GM12865 (cell line): ENCODE results near the gene UBE2U.

ENCODE experiments used
- DNase-seq: peaks from one replicate; pipeline ENCODE4 v3.0.0; 2010; ENCODE audit warnings: low read depth
- H3K4me3 ChIP-seq: 2 replicates; pipeline ENCODE4 v1.5.1; 2011; ENCODE audit warnings: mild to moderate bottlenecking, low read depth, low read length, control low read depth
- TF ChIP-seq, protein P1 (sequence below): IDR thresholded peaks from 2 replicates; pipeline ENCODE4 v1.5.1; 2011; ENCODE audit warnings: low read length, control low read depth, low read depth, inconsistent platforms; ENCODE audit not compliant: insufficient read depth; ENCODE audit errors: missing control alignments

UBE2U gene

DNA sequence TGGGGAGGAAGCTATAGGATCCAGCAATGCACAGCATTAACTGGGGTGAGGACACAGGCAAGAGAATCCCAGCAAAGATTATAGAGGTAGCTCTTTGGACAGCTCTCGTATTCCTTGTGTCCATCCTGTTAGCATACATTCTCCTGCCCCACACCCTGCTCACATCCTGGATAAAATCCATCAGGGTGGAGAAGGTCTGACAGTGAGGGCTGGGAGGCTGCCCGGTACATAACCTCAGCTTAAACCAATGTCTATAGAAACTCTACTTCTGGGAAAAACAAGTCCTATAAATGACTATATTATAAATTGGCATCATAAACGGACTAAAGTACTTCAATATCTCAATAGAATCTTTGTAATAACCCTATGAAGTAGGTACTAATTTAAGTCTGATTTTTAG lies 36.8 kb upstream of the UBE2U start:
- TF ChIP-seq, protein P1, sequence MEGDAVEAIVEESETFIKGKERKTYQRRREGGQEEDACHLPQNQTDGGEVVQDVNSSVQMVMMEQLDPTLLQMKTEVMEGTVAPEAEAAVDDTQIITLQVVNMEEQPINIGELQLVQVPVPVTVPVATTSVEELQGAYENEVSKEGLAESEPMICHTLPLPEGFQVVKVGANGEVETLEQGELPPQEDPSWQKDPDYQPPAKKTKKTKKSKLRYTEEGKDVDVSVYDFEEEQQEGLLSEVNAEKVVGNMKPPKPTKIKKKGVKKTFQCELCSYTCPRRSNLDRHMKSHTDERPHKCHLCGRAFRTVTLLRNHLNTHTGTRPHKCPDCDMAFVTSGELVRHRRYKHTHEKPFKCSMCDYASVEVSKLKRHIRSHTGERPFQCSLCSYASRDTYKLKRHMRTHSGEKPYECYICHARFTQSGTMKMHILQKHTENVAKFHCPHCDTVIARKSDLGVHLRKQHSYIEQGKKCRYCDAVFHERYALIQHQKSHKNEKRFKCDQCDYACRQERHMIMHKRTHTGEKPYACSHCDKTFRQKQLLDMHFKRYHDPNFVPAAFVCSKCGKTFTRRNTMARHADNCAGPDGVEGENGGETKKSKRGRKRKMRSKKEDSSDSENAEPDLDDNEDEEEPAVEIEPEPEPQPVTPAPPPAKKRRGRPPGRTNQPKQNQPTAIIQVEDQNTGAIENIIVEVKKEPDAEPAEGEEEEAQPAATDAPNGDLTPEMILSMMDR: no peak
- no peak overlapping the region for H3K4me3 ChIP-seq
- DNase-seq: no peak

DNA sequence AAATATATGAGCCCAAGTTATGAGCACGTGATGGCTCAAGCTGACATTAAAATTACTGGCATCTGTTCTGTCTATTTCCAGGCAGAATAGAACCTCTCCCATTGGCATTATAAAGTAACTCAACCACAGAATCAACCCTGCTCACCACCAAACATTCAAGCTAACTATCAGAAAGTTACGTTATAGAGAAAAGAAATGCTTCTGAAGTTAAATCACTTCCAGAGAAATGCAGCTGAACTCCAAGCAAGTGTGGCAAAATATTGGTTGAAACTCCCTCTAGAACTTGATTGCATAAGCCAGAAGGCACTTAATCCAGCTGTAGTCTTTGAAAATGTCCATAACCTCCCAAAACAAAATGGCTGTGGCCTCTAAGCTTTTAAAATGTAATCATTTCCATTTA lies 36.2 kb upstream of the UBE2U start:
- TF ChIP-seq, protein P1: no peak
- H3K4me3 ChIP-seq: no peak overlapping the region
- DNase-seq: no peak

DNA sequence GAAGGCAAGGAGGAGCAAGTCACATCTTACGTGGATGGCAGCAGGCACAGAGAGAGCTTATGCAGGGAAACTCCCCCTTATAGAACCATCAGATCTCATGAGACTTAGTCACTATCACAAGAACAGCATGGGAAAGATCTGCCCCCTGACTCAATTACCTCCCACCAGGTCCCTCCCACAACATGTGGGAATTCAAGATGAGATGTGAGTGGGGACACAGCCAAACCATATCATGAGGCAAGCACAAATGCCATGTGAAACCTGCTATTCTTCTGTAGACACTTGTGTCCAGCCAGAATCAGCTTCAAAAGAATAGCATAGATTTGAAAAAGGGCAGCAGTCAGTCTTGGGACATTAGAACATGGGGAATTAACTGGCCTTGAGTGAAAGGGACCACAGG lies 32.2 kb upstream of the UBE2U start:
- no peak for DNase-seq
- no peak overlapping the region for H3K4me3 ChIP-seq
- TF ChIP-seq, protein P1: no peak

DNA sequence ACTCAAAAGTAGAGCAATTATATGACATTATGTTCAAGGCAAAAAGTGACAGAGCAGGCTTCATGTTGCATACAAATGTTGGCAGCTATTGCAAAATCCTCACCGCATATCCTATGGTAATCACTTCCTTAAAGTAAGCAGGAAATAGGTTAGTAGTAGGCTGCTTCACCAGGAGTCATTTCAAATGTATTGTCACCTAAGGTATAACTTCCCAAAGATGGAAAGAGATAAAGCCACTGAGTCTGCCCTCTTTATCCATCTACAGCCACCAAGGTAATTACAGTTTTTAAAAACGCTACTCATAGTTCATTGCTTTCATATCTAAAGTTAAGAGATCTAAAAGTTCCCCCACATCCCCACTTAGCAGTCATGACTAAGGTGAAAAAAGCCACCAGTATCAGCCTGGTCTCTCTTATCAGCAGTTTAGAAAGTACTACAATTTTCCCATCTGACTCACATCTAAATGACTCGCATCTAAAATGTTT lies 31.6 kb upstream of the UBE2U start:
- DNase-seq: peak; percentile 63
- H3K4me3 ChIP-seq: no peak overlapping the region
- TF ChIP-seq, protein P1: no peak

DNA sequence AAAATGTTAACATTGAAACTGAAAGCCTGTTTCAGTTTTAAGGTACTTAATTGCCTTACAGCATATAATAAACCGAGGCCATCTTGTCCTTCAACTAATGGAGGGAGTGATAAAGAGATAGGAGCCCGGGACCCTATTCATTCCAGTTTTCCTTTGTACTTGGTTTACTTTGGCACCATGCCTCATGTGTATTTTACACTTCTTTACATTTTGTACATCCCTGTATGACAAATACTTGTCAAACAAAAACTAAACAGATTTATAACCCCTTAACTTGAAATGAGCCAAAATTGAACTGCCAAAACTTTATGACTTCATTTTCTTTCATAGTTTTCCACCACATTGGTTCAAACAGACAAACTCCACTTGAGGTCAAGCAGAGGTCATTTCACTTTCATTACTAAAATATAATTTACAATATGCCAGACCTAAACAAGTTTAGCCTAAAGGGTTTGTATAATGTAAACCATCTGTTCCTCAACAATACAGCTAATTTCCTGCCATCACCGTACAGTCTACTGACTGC lies 30.9 kb upstream of the UBE2U start:
- H3K4me3 ChIP-seq: no peak overlapping the region
- TF ChIP-seq, protein P1: no peak
- peak; percentile 12 for DNase-seq

DNA sequence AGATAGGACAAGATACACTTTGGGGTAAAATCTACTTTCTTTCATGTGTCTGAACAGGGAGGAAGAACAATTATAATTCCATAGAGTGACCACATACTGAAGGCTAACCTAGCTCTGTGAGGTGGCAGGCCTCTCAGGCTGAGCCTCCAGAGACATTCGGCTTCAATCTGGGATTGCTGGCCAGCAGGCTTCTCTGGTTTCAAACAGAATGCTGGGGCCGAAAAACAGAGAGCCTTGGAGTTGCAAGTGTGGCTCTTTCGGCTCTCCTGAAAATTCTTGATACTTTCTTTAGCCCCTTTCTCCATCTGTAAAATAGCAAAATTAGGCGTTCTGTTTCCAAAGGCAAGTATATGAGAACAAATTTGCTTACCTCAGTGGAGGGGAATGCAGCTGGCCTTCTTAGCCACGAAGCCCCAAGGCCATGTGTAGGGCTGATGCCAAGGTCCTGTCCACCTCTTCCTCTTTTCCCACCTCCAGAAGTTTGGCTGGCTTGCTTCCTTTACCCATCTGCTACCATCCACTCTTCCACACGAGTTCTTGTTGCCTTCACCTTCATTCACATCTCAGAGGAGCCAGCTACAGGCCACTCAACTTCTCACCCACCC lies 30.0 kb upstream of the UBE2U start:
- no peak overlapping the region for H3K4me3 ChIP-seq
- TF ChIP-seq, protein P1: no peak
- DNase-seq: no peak

DNA sequence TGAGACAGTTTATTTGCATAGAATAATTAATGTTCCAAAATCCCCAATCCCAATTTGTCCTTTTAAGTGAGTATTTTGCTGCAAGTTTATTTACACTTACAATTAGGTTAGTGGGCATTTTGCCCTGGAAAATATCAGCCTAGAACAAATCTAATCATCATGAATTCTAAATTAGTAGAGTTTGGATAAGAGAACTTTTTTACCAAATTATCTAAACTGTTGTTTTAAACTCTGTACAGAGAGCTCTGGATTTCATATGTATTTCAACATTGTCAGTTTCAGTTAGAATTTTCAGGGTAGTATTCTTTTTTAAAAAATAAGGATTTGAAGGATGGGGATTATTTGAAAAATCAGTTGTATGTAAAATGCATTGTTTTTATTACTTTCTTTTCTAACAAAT lies 27.8 kb upstream of the UBE2U start:
- H3K4me3 ChIP-seq: no peak overlapping the region
- TF ChIP-seq, protein P1: no peak

More for the DNA sequence above, 27.8 kb upstream of the UBE2U start:
- no peak for DNase-seq
